HEK293 (cell line): ENCODE measurements around the gene IGFLR1.

Experiments used
- CTCF ChIA-PET: fragments of 350-600 bp; formaldehyde crosslinking; extraction: SDS; loops from one replicate; lab custom pipeline; 2021; ENCODE audit warnings: antibody characterized with exemption; lab: Yijun Ruan, JAX
- POLR2A ChIA-PET: fragments of 300-600 bp; formaldehyde crosslinking; extraction: SDS; loops from one replicate; lab custom pipeline; 2020; ENCODE audit warnings: antibody characterized with exemption, inconsistent platforms; lab: Yijun Ruan, JAX
- H3K27ac ChIP-seq: fragments of 200-500 bp; sonication (Bioruptor generic); 2 replicates; pipeline ENCODE4 v1.5.1; 2014; ENCODE audit warnings: low read depth, low read length, control low read depth, inconsistent platforms; ENCODE audit errors: extremely low read depth
- H3K36me3 ChIP-seq, 2 experiments: fragments of 200-500 bp in 1 of 2; sonication (Bioruptor generic) in 1 of 2; 1 replicate in 1 of 2; 2 replicates in 1 of 2; pipeline ENCODE4 v1.5.1; 2014 to 2017; ENCODE audit warnings: inconsistent platforms in 2 of 2, low read length in 2 of 2; ENCODE audit not compliant: control insufficient read depth in 2 of 2, insufficient read depth in 1 of 2
- H3K4me1 ChIP-seq: fragments of 200-500 bp; sonication (Bioruptor generic); 2 replicates; pipeline ENCODE4 v1.5.1; 2014; ENCODE audit warnings: mild to moderate bottlenecking, low read length, inconsistent platforms; ENCODE audit not compliant: control insufficient read depth, insufficient read depth
- H3K4me3 ChIP-seq: 2 replicates; pipeline ENCODE4 v1.5.1; 2011; ENCODE audit warnings: low read depth, mild to moderate bottlenecking, control low read depth, low read length, moderate library complexity
- H3K9me3 ChIP-seq: fragments of 200-500 bp; sonication (Bioruptor generic); 2 replicates; pipeline ENCODE4 v1.5.1; 2014; ENCODE audit warnings: low read depth, low read length, inconsistent platforms; ENCODE audit not compliant: control insufficient read depth, insufficient read depth
- ELK4 ChIP-seq: IDR thresholded peaks from 2 replicates; pipeline ENCODE4 v1.6.1; 2011; ENCODE audit warnings: mild to moderate bottlenecking, low read depth, low read length, borderline replicate concordance
- FEZF1 ChIP-seq: fragments of 450-650 bp; formaldehyde crosslinking; IDR thresholded peaks from 2 replicates; pipeline ENCODE4 v1.5.1; 2016; ENCODE audit warnings: missing biosample characterization, missing genetic modification characterization
- KLF16 ChIP-seq: fragments of 450-650 bp; formaldehyde crosslinking; IDR thresholded peaks from 2 replicates; pipeline ENCODE4 v1.5.1; 2017; ENCODE audit warnings: missing biosample characterization, missing genetic modification characterization
- KLF9 ChIP-seq: fragments of 450-650 bp; formaldehyde crosslinking; IDR thresholded peaks from 2 replicates; pipeline ENCODE4 v1.5.1; 2016; ENCODE audit warnings: missing biosample characterization, missing genetic modification characterization, low read depth
- REPIN1 ChIP-seq: fragments of 450-650 bp; formaldehyde crosslinking; IDR thresholded peaks from 2 replicates; pipeline ENCODE4 v1.5.1; 2017; ENCODE audit warnings: missing biosample characterization, missing genetic modification characterization, low read depth
- SCRT2 ChIP-seq: fragments of 450-650 bp; formaldehyde crosslinking; IDR thresholded peaks from 2 replicates; pipeline ENCODE4 v1.5.1; 2016; ENCODE audit warnings: missing biosample characterization, missing genetic modification characterization
- ZBTB1 ChIP-seq: fragments of 450-650 bp; formaldehyde crosslinking; IDR thresholded peaks from 2 replicates; pipeline ENCODE4 v1.5.1; 2016; ENCODE audit warnings: missing biosample characterization, missing genetic modification characterization
- ZBTB10 ChIP-seq: fragments of 450-650 bp; formaldehyde crosslinking; IDR thresholded peaks from 2 replicates; pipeline ENCODE4 v1.5.1; 2016; ENCODE audit warnings: missing biosample characterization, missing genetic modification characterization
- ZBTB48 ChIP-seq: fragments of 450-650 bp; formaldehyde crosslinking; IDR thresholded peaks from 2 replicates; pipeline ENCODE4 v1.5.1; 2016; ENCODE audit warnings: missing biosample characterization, missing genetic modification characterization
- ZBTB7A ChIP-seq: fragments of 450-650 bp; formaldehyde crosslinking; IDR thresholded peaks from 2 replicates; pipeline ENCODE4 v1.5.1; 2016; ENCODE audit warnings: low read depth, missing biosample characterization, missing genetic modification characterization
- ZFP69B ChIP-seq: fragments of 450-650 bp; formaldehyde crosslinking; IDR thresholded peaks from 2 replicates; pipeline ENCODE4 v1.5.1; 2016; ENCODE audit warnings: missing biosample characterization, missing genetic modification characterization
- ZNF133 ChIP-seq: fragments of 450-650 bp; formaldehyde crosslinking; IDR thresholded peaks from 2 replicates; pipeline ENCODE4 v1.5.1; 2016; ENCODE audit warnings: missing biosample characterization, missing genetic modification characterization
- ZNF138 ChIP-seq: fragments of 450-650 bp; formaldehyde crosslinking; IDR thresholded peaks from 2 replicates; pipeline ENCODE4 v1.5.1; 2016; ENCODE audit warnings: missing biosample characterization, missing genetic modification characterization, borderline replicate concordance
- ZNF2 ChIP-seq: fragments of 450-650 bp; formaldehyde crosslinking; IDR thresholded peaks from 2 replicates; pipeline ENCODE4 v1.5.1; 2016; ENCODE audit warnings: missing biosample characterization, missing genetic modification characterization
- ZNF280D ChIP-seq: fragments of 450-650 bp; formaldehyde crosslinking; IDR thresholded peaks from 2 replicates; pipeline ENCODE4 v1.5.1; 2016; ENCODE audit warnings: missing biosample characterization, missing genetic modification characterization
- ZNF366 ChIP-seq: fragments of 450-650 bp; formaldehyde crosslinking; conservative IDR thresholded peaks from 2 replicates; pipeline ENCODE4 v1.5.1; 2016; ENCODE audit warnings: missing biosample characterization, missing genetic modification characterization
- ZNF391 ChIP-seq: fragments of 450-650 bp; formaldehyde crosslinking; IDR thresholded peaks from 2 replicates; pipeline ENCODE4 v1.5.1; 2016; ENCODE audit warnings: low read depth, missing biosample characterization, missing genetic modification characterization, borderline replicate concordance
- ZNF449 ChIP-seq: fragments of 450-650 bp; formaldehyde crosslinking; IDR thresholded peaks from 2 replicates; pipeline ENCODE4 v1.5.1; 2017; ENCODE audit warnings: missing biosample characterization, mild to moderate bottlenecking, missing genetic modification characterization, moderate library complexity
- ZNF473 ChIP-seq: fragments of 450-650 bp; formaldehyde crosslinking; IDR thresholded peaks from 2 replicates; pipeline ENCODE4 v1.5.1; 2017; ENCODE audit warnings: missing biosample characterization, missing genetic modification characterization
- ZNF501 ChIP-seq: fragments of 450-650 bp; formaldehyde crosslinking; IDR thresholded peaks from 2 replicates; pipeline ENCODE4 v1.5.1; 2016; ENCODE audit warnings: missing biosample characterization, missing genetic modification characterization
- ZNF521 ChIP-seq: fragments of 450-650 bp; formaldehyde crosslinking; IDR thresholded peaks from 2 replicates; pipeline ENCODE4 v1.5.1; 2017; ENCODE audit warnings: missing biosample characterization, mild to moderate bottlenecking, missing genetic modification characterization
- ZNF658 ChIP-seq: fragments of 450-650 bp; formaldehyde crosslinking; IDR thresholded peaks from 2 replicates; pipeline ENCODE4; 2016; ENCODE audit warnings: missing biosample characterization, missing genetic modification characterization
- ZNF664 ChIP-seq: fragments of 450-650 bp; formaldehyde crosslinking; IDR thresholded peaks from 2 replicates; pipeline ENCODE4 v1.5.1; 2016; ENCODE audit warnings: missing biosample characterization, missing genetic modification characterization
- ZNF747 ChIP-seq: fragments of 450-650 bp; formaldehyde crosslinking; IDR thresholded peaks from 2 replicates; pipeline ENCODE4 v1.5.1; 2016; ENCODE audit warnings: missing biosample characterization, missing genetic modification characterization
- ZXDB ChIP-seq: fragments of 450-650 bp; formaldehyde crosslinking; IDR thresholded peaks from 2 replicates; pipeline ENCODE4 v1.5.1; 2016; ENCODE audit warnings: missing biosample characterization, missing genetic modification characterization
- TF ChIP-seq, protein P1 (sequence below): fragments of 450-650 bp; formaldehyde crosslinking; IDR thresholded peaks from 2 replicates; pipeline ENCODE4 v1.5.0; 2017; ENCODE audit warnings: missing biosample characterization, missing genetic modification characterization, borderline replicate concordance

Gene IGFLR1

DNA sequence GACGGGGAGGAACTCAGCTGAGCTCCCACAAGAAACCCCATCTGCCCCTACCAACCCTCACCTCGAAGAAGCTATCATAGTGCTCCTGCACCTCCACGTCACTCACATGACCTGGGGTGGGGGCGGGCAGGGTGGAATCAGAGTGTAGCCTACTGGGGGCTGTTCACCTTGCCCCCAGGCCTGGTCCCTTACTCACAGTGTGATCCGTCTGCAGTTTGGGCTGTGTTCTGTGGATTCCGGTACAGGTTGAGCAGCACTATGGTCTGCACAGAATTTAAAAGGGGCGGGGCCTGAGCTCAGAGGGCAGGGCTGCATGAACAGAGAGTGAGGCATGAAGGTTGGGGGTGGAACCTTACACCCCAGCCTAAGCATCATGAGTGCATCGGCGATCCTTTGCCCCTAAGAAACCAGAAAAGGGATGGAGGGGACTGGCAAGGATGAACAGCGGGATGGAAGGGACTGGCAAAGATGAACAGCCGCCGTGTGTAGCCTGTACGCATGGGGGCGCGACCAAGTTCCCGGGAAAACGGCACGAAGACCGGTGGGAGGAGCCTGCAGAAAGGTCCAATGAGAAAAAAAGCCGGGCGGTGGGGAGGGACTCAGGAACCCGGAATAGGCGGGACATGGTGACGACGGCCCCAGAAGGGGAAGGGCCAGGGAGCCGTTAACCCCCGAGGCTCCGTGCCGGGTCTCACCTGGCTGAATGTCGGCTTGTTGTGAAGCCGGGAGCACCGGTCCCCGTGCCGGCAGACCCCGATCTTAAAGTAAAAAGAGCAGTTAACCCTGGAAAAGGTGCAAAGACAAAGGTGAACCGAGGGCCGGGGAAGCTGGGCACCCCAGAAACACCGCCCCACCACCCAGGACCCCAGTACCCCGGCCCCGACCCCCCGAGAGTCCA is 2.4 kb upstream of the IGFLR1 start:
- Histone ChIP-seq H3K9me3 (no peaks in the 10 kb centered on the region; the same call in none of the 2 replicates), H3K4me3 (peak overlapping the region; percentile 65), H3K4me1 (peaks cover 40% of the 10 kb centered on the region), H3K27ac (peak overlapping the region; percentile 95), H3K36me3 (peaks cover 13 to 38% of the 10 kb centered on the region in 2 experiments)
- CTCF ChIA-PET, result interaction anchor here (0.5 to 4.9 kb wide), 15 partner anchors 8 to 234 kb away, joined by 3 to 37 read pairs (median 4); partner anchors contain the start of gene COX6B1
- POLR2A ChIA-PET, result interaction anchor here (0.6 to 2.9 kb wide), 33 partner anchors 7 to 317 kb away, joined by 3 to 34 read pairs (median 5); partner anchors contain the start of genes ALKBH6, APLP1, COX6B1 and HAUS5
- TF ChIP-seq ZBTB10 (tag by site-specific recombination), result peak; percentile 12; the same call in 1 of the 2 replicates
- peak; percentile 64 for TF ChIP-seq ZFP69B (tag by site-specific recombination)
- no peak for TF ChIP-seq ZNF664 (tag by site-specific recombination)
- TF ChIP-seq ZNF280D, result no peak
- TF ChIP-seq ZNF138 (tag by site-specific recombination), result no peak
- peak; percentile 70 for TF ChIP-seq ZNF366 (tag by site-specific recombination)
- TF ChIP-seq ZNF133 (tag by site-specific recombination), result no peak
- peak; percentile 70 for TF ChIP-seq FEZF1 (tag by site-specific recombination)
- TF ChIP-seq ZXDB (tag by site-specific recombination), result peak; percentile 82
- no peak for TF ChIP-seq ZNF473 (tag by site-specific recombination)
- TF ChIP-seq ZNF658 (tag by site-specific recombination), result no peak
- TF ChIP-seq ZBTB7A (tag by site-specific recombination), result 0 out of 2 replicates have a peak, but pooled peaks have one; percentile 18
- TF ChIP-seq ZNF747 (tag by site-specific recombination), result no peak
- TF ChIP-seq, protein P1, sequence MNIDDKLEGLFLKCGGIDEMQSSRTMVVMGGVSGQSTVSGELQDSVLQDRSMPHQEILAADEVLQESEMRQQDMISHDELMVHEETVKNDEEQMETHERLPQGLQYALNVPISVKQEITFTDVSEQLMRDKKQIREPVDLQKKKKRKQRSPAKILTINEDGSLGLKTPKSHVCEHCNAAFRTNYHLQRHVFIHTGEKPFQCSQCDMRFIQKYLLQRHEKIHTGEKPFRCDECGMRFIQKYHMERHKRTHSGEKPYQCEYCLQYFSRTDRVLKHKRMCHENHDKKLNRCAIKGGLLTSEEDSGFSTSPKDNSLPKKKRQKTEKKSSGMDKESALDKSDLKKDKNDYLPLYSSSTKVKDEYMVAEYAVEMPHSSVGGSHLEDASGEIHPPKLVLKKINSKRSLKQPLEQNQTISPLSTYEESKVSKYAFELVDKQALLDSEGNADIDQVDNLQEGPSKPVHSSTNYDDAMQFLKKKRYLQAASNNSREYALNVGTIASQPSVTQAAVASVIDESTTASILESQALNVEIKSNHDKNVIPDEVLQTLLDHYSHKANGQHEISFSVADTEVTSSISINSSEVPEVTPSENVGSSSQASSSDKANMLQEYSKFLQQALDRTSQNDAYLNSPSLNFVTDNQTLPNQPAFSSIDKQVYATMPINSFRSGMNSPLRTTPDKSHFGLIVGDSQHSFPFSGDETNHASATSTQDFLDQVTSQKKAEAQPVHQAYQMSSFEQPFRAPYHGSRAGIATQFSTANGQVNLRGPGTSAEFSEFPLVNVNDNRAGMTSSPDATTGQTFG (tag by site-specific recombination), result no peak
- TF ChIP-seq REPIN1, result no peak; the same call in 1 of the 2 replicates
- peak; percentile 92 for TF ChIP-seq KLF9
- TF ChIP-seq ZNF2, result peak; percentile 86; the same call in 1 of the 2 replicates
- peak; percentile 47; the same call in 1 of the 2 replicates for TF ChIP-seq ZNF501 (tag by site-specific recombination)
- 0 out of 2 replicates have a peak, but pooled peaks have one; percentile 26 for TF ChIP-seq ZBTB1 (tag by site-specific recombination)
- TF ChIP-seq ZNF449 (tag by site-specific recombination), result no peak
- no peak for TF ChIP-seq ZNF521 (tag by site-specific recombination)
- TF ChIP-seq ZBTB48 (tag by site-specific recombination), result peak; percentile 92
- no peak for TF ChIP-seq ELK4
- TF ChIP-seq SCRT2, result peak; percentile 14; the same call in 1 of the 2 replicates
- TF ChIP-seq KLF16, result peak; percentile 95
- peak; percentile 60; the same call in 1 of the 2 replicates for TF ChIP-seq ZNF391 (tag by site-specific recombination)
